Mucosa of descending colon (tissue), 3 donors: ENCODE results near the gene ATG2B. TPM values are rescaled to one million over a fixed set of nuclear protein-coding genes. Genes with fewer than 3 reads are reported as not detected.

Source experiments
- ATAC-seq: fragments of 200-7000 bp; cut with Tn5 transposase; one replicate; pipeline ENCODE4 v1.9.1; 2020; ENCODE audit warnings: mild to moderate bottlenecking, moderate library complexity
- DNase-seq, 3 donors: peaks; one replicate each; pipeline ENCODE4 v3.0.0-alpha.2; 2020
- H3K36me3 ChIP-seq: fragments of 200-600 bp; one replicate; pipeline ENCODE4 v1.8.0; 2021; ENCODE audit warnings: low read depth, mild to moderate bottlenecking
- H3K4me1 ChIP-seq: fragments of 200-600 bp; one replicate; pipeline ENCODE4 v1.8.0; 2021; ENCODE audit warnings: low read depth, mild to moderate bottlenecking
- H3K4me3 ChIP-seq: fragments of 200-600 bp; one replicate; pipeline ENCODE4 v1.8.0; 2021; ENCODE audit warnings: mild to moderate bottlenecking
- H3K9me3 ChIP-seq: fragments of 200-600 bp; one replicate; pipeline ENCODE4 v1.8.0; 2021; ENCODE audit warnings: mild to moderate bottlenecking
- CTCF ChIP-seq: fragments of 200-600 bp; IDR thresholded peaks from one replicate; pipeline ENCODE4 v1.8.0; 2022; ENCODE audit warnings: antibody characterized with exemption, mild to moderate bottlenecking
- intact Hi-C, 2 donors: fragments of 100-400 bp; cut with DNase I in 1 of 2; cut with micrococcal nuclease in 1 of 2; formaldehyde crosslinking; loops; one replicate each; pipeline versions ENCODE4 v1.11.0 to v1.11.1; 2022; cut with DNase I, micrococcal nuclease
- total RNA-seq, 3 donors: library from RNA; stranded (reverse); fragmentation: NEBNext Ultra II Directional in 2 of 3; extraction: Animal tissue kit (Norgen Biotek cat#: 25700) in 2 of 3; gene quantifications; one replicate each; pipeline versions ENCODE4 v1.2.1 to v1.2.4, GENCODE V29; 2021 to 2023
- donor health status: DM: no; HTN: no; CAD: no; lungs with moderate emphysema.
- donor health status: DM: no; HTN: no; CAD: no.
- donor health status: DM: no; HTN: yes; CAD: no.

Gene ATG2B
- total RNA-seq, 3 donors from 2014 or later = 22.1 to 35.9 (median 24.2) TPM

DNA sequence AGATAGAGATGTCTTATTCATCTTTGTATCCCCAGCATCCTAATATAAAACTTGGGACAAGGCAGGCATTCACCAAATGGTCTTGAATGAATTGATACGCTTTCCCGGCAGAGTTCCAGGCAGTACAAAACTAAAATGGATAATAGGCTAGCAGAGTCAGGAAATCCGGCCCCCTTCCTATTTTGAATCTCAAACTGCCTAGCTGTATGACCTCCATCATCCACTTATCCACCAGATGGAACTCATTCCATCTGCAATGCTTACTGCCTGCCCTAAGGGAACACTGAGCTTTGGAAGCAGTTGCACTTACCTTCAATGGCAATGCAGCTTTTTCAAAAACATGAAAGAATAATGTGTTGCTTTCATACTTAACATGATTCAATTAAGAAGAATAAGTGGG, 63.7 kb downstream of the ATG2B start:
- intact Hi-C loops = loop anchor here (5.0 to 10.0 kb wide), 2 partner anchors 123 to 125 kb away; no protein-coding TSS in a partner anchor
- no peaks in the 10 kb centered on the region for H3K36me3 ChIP-seq
- no peak for ATAC-seq
- no peak for DNase-seq
- no peaks in the 10 kb centered on the region for H3K9me3 ChIP-seq
- no peak for TF ChIP-seq CTCF
- H3K4me3 ChIP-seq = no peak overlapping the region
- H3K4me1 ChIP-seq = no peaks in the 10 kb centered on the region

GRCh38 chr14:96297997-96298515, 65.1 kb downstream of the ATG2B start:
- DNase-seq = no peak
- no peaks in the 10 kb centered on the region for H3K9me3 ChIP-seq
- intact Hi-C loops = loop anchor here (5.0 to 10.0 kb wide), 2 partner anchors 124 to 127 kb away; no protein-coding TSS in a partner anchor
- no peaks in the 10 kb centered on the region for H3K4me1 ChIP-seq
- ATAC-seq = no peak
- no peak overlapping the region for H3K4me3 ChIP-seq
- no peaks in the 10 kb centered on the region for H3K36me3 ChIP-seq
- no peak for TF ChIP-seq CTCF

- H3K36me3 ChIP-seq = no peaks in the 10 kb centered on the region
- ATAC-seq (no peak), DNase-seq (no peak)
- no peaks in the 10 kb centered on the region for H3K9me3 ChIP-seq
- no peaks in the 10 kb centered on the region for H3K4me1 ChIP-seq
- H3K4me3 ChIP-seq = no peak overlapping the region
- intact Hi-C loops = loop anchor here (5.0 to 10.0 kb wide), 2 partner anchors 125 to 128 kb away; no protein-coding TSS in a partner anchor
- no peak for TF ChIP-seq CTCF
Observed at GRCh38 chr14:96297000-96297399, 66.1 kb downstream of the ATG2B start.

DNA sequence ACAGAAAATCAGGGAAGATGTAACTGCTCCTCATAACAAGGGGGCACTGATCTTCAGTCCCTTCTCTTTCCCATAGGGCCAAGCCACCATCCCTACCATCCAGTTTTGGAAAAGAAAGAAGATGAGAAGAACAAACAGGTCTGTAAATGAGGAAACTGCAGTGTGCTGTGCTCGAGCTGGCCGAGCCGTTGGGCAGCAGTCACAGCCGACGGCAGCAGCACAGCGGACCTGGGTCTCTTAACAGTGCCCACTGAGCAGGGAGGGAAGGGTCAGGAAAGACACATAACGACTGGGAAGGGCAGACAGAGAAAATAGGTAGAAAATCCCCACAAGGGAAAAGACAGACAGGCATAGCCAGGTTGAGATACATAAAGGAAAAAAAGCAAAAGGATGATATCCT, 68.9 kb downstream of the ATG2B start:
- no peaks in the 10 kb centered on the region for H3K36me3 ChIP-seq
- DNase-seq = no peak
- H3K4me3 ChIP-seq = no peak overlapping the region
- no peaks in the 10 kb centered on the region for H3K9me3 ChIP-seq
- intact Hi-C loops = loop anchor here in 1 of 2 donors (10.0 kb wide), 1 partner anchor 131 kb away; no protein-coding TSS in a partner anchor
- no peak for TF ChIP-seq CTCF
- H3K4me1 ChIP-seq = no peaks in the 10 kb centered on the region
- ATAC-seq = no peak

DNA sequence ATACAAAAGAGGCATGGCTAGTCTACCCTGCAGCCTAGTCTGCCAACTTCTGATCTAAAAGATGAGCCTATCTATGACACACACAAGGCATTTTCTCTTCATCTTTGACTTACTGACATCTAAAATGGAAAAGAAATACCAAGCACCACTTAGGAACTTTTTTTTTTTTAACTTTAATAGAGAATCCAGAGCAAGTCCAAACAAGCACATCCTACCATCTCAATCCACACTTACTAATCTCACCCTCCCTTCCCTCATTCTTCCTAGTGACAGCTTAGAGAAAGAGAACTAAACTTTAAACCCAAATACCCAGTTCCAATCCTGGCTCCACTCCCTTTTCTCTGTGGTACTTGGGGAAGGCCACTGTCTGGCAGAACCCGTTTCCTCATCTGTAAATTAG, 75.3 kb downstream of the ATG2B start:
- no peaks in the 10 kb centered on the region for H3K4me1 ChIP-seq
- no peaks in the 10 kb centered on the region for H3K9me3 ChIP-seq
- DNase-seq (no peak), ATAC-seq (no peak)
- H3K36me3 ChIP-seq = no peaks in the 10 kb centered on the region
- intact Hi-C loops = no loop called here
- no peak for TF ChIP-seq CTCF
- H3K4me3 ChIP-seq = no peak overlapping the region

- intact Hi-C loops = no loop called here
- DNase-seq (no peak), ATAC-seq (no peak)
- H3K36me3 ChIP-seq = no peaks in the 10 kb centered on the region
- no peaks in the 10 kb centered on the region for H3K4me1 ChIP-seq
- no peak for TF ChIP-seq CTCF
- no peaks in the 10 kb centered on the region for H3K9me3 ChIP-seq
- H3K4me3 ChIP-seq = no peak overlapping the region
Observed at GRCh38 chr14:96286251-96286650, 76.9 kb downstream of the ATG2B start.
